HUDEP-2 (cell line): ENCODE data around the gene MAGI1.

Experiments
- DNase-seq, 76 experiments: peaks; one replicate each; lab custom pipeline; 2025; ENCODE audit not compliant: unreplicated experiment in 76 of 76; lab: John Stamatoyannopoulos, UW

The MAGI1 gene

GRCh38 chr3:65979162-65979561 is 59.6 kb downstream of the MAGI1 start:
- DNase-seq: no peak

- no peak for DNase-seq
These were observed 60.6 kb downstream of the MAGI1 start for GRCh38 chr3:65978116-65978515.

- DNase-seq: no peak
These were observed 63.7 kb downstream of the MAGI1 start for GRCh38 chr3:65975032-65975431.

- DNase-seq: no peak
These were observed 64.2 kb downstream of the MAGI1 start for GRCh38 chr3:65974509-65974908.

- DNase-seq: no peak
These were observed 66.0 kb downstream of the MAGI1 start for GRCh38 chr3:65972765-65973164.

- DNase-seq: no peak
These were observed 67.1 kb downstream of the MAGI1 start for GRCh38 chr3:65971293-65972252.

GRCh38 chr3:65968996-65969395 is 69.7 kb downstream of the MAGI1 start:
- no peak for DNase-seq

GRCh38 chr3:65967451-65967850 is 71.3 kb downstream of the MAGI1 start:
- no peak for DNase-seq

- DNase-seq: no peak
These were observed 73.9 kb downstream of the MAGI1 start for GRCh38 chr3:65964838-65965237.

- peak in 17 of 76 experiments; percentile 0 to 56 (median 9) for DNase-seq
These were observed 74.7 kb downstream of the MAGI1 start for GRCh38 chr3:65963787-65964677.

GRCh38 chr3:65961733-65962132 is 77.0 kb downstream of the MAGI1 start:
- DNase-seq: peak in 2 of 76 experiments; percentile 5 to 25

- peak in 1 of 76 experiments; percentile 24 for DNase-seq
These were observed 77.6 kb downstream of the MAGI1 start for GRCh38 chr3:65961128-65961527.

- DNase-seq: no peak
These were observed 78.6 kb downstream of the MAGI1 start for GRCh38 chr3:65960087-65960486.

- no peak for DNase-seq
These were observed 80.5 kb downstream of the MAGI1 start for GRCh38 chr3:65958216-65958615.

- DNase-seq: no peak
These were observed 82.8 kb downstream of the MAGI1 start for GRCh38 chr3:65955792-65956477.

GRCh38 chr3:65953881-65954733 is 84.6 kb downstream of the MAGI1 start:
- no peak for DNase-seq

- DNase-seq: no peak
These were observed 85.4 kb downstream of the MAGI1 start for GRCh38 chr3:65953301-65953812.

- DNase-seq: no peak
These were observed 85.9 kb downstream of the MAGI1 start for GRCh38 chr3:65952842-65953241.

- DNase-seq: no peak
These were observed 86.7 kb downstream of the MAGI1 start for GRCh38 chr3:65951836-65952505.
